Fibroblast of pulmonary artery (primary cell): ENCODE data around the gene CNR2.

ENCODE experiments used
- DNase-seq: peaks from one replicate; pipeline ENCODE4 v3.0.0-alpha.2; 2010; ENCODE audit warnings: low read depth
- H3K4me3 ChIP-seq: replicated peaks from 2 replicates; pipeline ENCODE4 v1.5.1; 2011; ENCODE audit warnings: low read depth, mild to moderate bottlenecking, control low read depth, low read length, moderate library complexity
- TF ChIP-seq, protein P1 (sequence below): IDR thresholded peaks from 2 replicates; pipeline ENCODE4 v1.5.1; 2011; ENCODE audit warnings: mild to moderate bottlenecking, control low read depth, low read length, inconsistent platforms; ENCODE audit errors: missing control alignments

Gene CNR2

GRCh38 chr1:23897083-23897482 lies 16.1 kb downstream of the CNR2 start:
- TF ChIP-seq, protein P1, sequence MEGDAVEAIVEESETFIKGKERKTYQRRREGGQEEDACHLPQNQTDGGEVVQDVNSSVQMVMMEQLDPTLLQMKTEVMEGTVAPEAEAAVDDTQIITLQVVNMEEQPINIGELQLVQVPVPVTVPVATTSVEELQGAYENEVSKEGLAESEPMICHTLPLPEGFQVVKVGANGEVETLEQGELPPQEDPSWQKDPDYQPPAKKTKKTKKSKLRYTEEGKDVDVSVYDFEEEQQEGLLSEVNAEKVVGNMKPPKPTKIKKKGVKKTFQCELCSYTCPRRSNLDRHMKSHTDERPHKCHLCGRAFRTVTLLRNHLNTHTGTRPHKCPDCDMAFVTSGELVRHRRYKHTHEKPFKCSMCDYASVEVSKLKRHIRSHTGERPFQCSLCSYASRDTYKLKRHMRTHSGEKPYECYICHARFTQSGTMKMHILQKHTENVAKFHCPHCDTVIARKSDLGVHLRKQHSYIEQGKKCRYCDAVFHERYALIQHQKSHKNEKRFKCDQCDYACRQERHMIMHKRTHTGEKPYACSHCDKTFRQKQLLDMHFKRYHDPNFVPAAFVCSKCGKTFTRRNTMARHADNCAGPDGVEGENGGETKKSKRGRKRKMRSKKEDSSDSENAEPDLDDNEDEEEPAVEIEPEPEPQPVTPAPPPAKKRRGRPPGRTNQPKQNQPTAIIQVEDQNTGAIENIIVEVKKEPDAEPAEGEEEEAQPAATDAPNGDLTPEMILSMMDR: no peak
- H3K4me3 ChIP-seq: no peak overlapping the region

GRCh38 chr1:23896491-23896890 lies 16.7 kb downstream of the CNR2 start:
- TF ChIP-seq, protein P1: no peak
- H3K4me3 ChIP-seq: no peak overlapping the region

More at GRCh38 chr1:23897083-23897482, 16.1 kb downstream of the CNR2 start:
- no peak for DNase-seq

GRCh38 chr1:23895993-23896392 lies 17.2 kb downstream of the CNR2 start:
- TF ChIP-seq, protein P1: no peak
- no peak overlapping the region for H3K4me3 ChIP-seq
- no peak for DNase-seq

More at GRCh38 chr1:23896491-23896890, 16.7 kb downstream of the CNR2 start:
- no peak for DNase-seq

DNA sequence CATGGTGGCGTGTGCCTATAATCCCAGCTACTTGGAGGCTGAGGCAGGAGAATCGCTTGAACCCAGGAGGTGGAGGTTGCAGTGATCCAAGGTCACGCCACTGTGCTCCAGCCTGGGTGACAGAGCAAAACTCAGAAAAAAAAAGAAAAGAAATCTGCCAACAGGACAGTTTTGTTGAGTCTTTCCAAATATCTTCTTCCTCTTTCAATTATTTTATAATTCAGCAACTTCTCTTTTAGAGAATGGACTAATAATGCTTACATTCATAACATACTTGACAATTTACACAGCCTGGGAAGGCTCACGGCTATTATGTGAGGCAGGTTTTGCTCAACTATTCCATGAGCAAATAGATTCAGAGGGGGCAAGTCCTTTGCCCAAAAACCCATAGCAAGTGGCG lies 18.1 kb downstream of the CNR2 start:
- no peak for DNase-seq
- TF ChIP-seq, protein P1: no peak
- no peak overlapping the region for H3K4me3 ChIP-seq

GRCh38 chr1:23889074-23889473 lies 24.1 kb downstream of the CNR2 start:
- H3K4me3 ChIP-seq: no peak overlapping the region
- TF ChIP-seq, protein P1: no peak
- no peak for DNase-seq

DNA sequence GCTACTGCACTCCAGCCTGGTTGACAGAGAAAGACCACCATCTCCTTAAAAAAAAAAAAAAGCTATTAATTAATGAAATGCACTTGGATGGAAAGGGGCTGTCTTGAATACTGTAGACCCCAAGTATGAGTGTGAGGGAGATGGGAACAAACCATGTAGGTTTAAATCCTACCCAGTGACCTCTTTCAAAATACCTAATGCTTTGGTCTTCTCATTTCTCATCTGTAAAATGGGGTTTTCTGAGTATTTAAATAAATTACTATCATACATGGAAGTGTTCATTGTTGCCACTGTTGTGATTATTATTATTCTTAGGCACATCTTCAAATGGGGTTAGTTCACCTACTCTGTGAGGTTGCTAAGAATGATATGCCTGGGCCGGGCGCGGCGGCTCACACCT lies 27.9 kb downstream of the CNR2 start:
- TF ChIP-seq, protein P1: no peak
- no peak overlapping the region for H3K4me3 ChIP-seq
- DNase-seq: no peak

GRCh38 chr1:23882746-23883145 lies 30.4 kb downstream of the CNR2 start:
- no peak for DNase-seq
- TF ChIP-seq, protein P1: no peak
- H3K4me3 ChIP-seq: no peak overlapping the region
